IMR-90 (cell line): Measurements from ENCODE around the gene TRMT2A.

ENCODE experiments used
- CEBPB ChIP-seq: IDR thresholded peaks from 2 replicates; pipeline ENCODE4 v1.6.1; 2012; ENCODE audit warnings: low read depth, low read length, improper control_type of control experiment
- MAFK ChIP-seq: IDR thresholded peaks from 2 replicates; pipeline ENCODE4 v1.6.1; 2012; ENCODE audit warnings: low read depth, low read length, improper control_type of control experiment
- POLR2A ChIP-seq: IDR thresholded peaks from 2 replicates; pipeline ENCODE4 v1.6.1; 2012; ENCODE audit warnings: mild to moderate bottlenecking, low read depth, low read length
- RCOR1 ChIP-seq: IDR thresholded peaks from 2 replicates; pipeline ENCODE4 v1.6.1; 2012; ENCODE audit warnings: mild to moderate bottlenecking, low read length, improper control_type of control experiment; ENCODE audit not compliant: insufficient replicate concordance
- TF ChIP-seq, protein P1 (sequence below): conservative IDR thresholded peaks from 2 replicates; pipeline ENCODE4 v1.5.1; 2012; ENCODE audit warnings: mild to moderate bottlenecking, low read depth, low read length, improper control_type of control experiment

DNA sequence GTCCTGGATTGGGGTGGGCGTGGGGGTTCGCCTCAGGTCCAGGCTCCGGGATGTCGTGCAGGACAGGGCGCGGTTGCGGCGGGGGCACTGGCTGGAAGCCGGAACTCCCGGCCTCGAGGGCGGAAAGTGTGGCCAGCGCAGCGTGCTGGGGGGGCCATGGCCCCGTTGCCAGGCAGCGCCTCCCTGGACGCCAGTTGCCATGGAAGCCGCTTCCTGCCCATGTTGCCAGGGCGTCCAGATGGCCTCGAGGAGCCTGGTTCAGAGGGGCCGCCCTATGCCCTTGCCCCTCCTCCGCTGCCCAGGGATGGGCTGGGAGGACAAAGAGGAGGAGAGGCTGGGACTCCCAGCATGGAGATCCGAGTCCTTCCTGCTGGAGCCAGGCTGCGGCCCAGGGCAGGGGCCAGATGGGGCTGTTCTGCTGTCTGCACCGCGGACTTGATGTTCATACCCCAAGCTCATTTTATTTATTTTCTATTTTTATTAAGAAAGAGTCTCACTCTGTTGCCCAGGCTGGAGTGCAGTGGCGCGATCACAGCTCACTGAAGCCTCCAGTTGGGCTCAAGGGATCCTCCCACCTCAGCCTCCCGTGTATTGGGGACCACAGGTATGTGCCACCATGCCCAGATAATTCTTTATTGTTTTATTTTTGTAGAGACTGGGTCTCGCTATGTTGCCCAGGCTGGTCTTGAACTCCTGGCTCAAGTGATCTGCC, 38.5 kb upstream of the TRMT2A start:
- TF ChIP-seq, protein P1, sequence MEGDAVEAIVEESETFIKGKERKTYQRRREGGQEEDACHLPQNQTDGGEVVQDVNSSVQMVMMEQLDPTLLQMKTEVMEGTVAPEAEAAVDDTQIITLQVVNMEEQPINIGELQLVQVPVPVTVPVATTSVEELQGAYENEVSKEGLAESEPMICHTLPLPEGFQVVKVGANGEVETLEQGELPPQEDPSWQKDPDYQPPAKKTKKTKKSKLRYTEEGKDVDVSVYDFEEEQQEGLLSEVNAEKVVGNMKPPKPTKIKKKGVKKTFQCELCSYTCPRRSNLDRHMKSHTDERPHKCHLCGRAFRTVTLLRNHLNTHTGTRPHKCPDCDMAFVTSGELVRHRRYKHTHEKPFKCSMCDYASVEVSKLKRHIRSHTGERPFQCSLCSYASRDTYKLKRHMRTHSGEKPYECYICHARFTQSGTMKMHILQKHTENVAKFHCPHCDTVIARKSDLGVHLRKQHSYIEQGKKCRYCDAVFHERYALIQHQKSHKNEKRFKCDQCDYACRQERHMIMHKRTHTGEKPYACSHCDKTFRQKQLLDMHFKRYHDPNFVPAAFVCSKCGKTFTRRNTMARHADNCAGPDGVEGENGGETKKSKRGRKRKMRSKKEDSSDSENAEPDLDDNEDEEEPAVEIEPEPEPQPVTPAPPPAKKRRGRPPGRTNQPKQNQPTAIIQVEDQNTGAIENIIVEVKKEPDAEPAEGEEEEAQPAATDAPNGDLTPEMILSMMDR, result no peak
- TF ChIP-seq POLR2A, result no peak
- no peak for TF ChIP-seq RCOR1
- TF ChIP-seq MAFK, result no peak
- no peak for TF ChIP-seq CEBPB
